B cell (primary cell): Measurements from ENCODE around the gene TSPAN9.

ENCODE experiments used
- CTCF ChIP-seq: fragments of 200-600 bp; IDR thresholded peaks from one replicate; pipeline ENCODE4 v1.8.0; 2022; ENCODE audit warnings: antibody characterized with exemption, mild to moderate bottlenecking
- EZH2 ChIP-seq: IDR thresholded peaks from 2 replicates; pipeline ENCODE4 v1.6.1; 2012; ENCODE audit warnings: borderline replicate concordance, low read depth, mild to moderate bottlenecking, moderate library complexity, low read length; ENCODE audit not compliant: insufficient read depth, poor library complexity, severe bottlenecking

- TF ChIP-seq CTCF (no peak), EZH2 (no peak)
These were observed 90.5 kb downstream of the TSPAN9 start for GRCh38 chr12:3167636-3168035.
